Karpas-422 (cell line): ENCODE data around the gene CRB2. TPM values are rescaled to one million over a fixed set of nuclear protein-coding genes. Genes with fewer than 3 reads are reported as not detected.

Source experiments
- DNase-seq: peaks from one replicate; pipeline ENCODE4 v3.0.0-alpha.2; 2015
- H2AFZ ChIP-seq: fragments of 200-600 bp; sonication (generic); 2 replicates; pipeline ENCODE4 v1.6.1; 2014; ENCODE audit warnings: antibody characterized with exemption, low read length, mixed read lengths
- H3K27ac ChIP-seq: fragments of 200-600 bp; sonication (generic); 2 replicates; pipeline ENCODE4 v1.5.1; 2014; ENCODE audit warnings: mild to moderate bottlenecking, low read length, moderate library complexity
- H3K27me3 ChIP-seq: fragments of 200-600 bp; sonication (generic); 2 replicates; pipeline ENCODE4 v1.6.1; 2014; ENCODE audit warnings: low read length, mixed read lengths
- H3K36me3 ChIP-seq: fragments of 200-600 bp; sonication (generic); 2 replicates; pipeline ENCODE4 v1.6.1; 2014; ENCODE audit warnings: low read length, mixed read lengths; ENCODE audit not compliant: insufficient read depth
- H3K4me1 ChIP-seq: fragments of 200-600 bp; sonication (generic); 2 replicates; pipeline ENCODE4 v1.6.1; 2014; ENCODE audit warnings: mild to moderate bottlenecking, low read length, mixed read lengths
- H3K4me2 ChIP-seq: fragments of 200-600 bp; sonication (generic); 2 replicates; pipeline ENCODE4 v1.6.1; 2014; ENCODE audit warnings: low read length, low read depth, mild to moderate bottlenecking; ENCODE audit not compliant: poor library complexity, severe bottlenecking
- H3K4me3 ChIP-seq: fragments of 200-600 bp; sonication (generic); 2 replicates; pipeline ENCODE4 v1.5.1; 2014; ENCODE audit warnings: mild to moderate bottlenecking, antibody characterized with exemption, low read length, mixed read lengths
- H3K79me2 ChIP-seq: fragments of 200-600 bp; sonication (generic); 2 replicates; pipeline ENCODE4 v1.6.1; 2014; ENCODE audit warnings: mild to moderate bottlenecking, low read length, mixed read lengths
- H3K9ac ChIP-seq: fragments of 200-600 bp; sonication (generic); 2 replicates; pipeline ENCODE4 v1.6.0; 2014; ENCODE audit warnings: low read length
- H3K9me2 ChIP-seq: fragments of 200-600 bp; sonication (generic), shearing (Covaris generic); replicated peaks from 2 replicates; pipeline ENCODE4 v1.6.0; 2014; ENCODE audit warnings: mild to moderate bottlenecking, low read length, moderate library complexity; ENCODE audit not compliant: insufficient read depth
- H3K9me3 ChIP-seq: fragments of 300-700, 200-600 bp; sonication (generic); 2 replicates; pipeline ENCODE4 v1.6.1; 2014; ENCODE audit warnings: low read length, mixed read lengths
- H4K20me1 ChIP-seq: fragments of 200-600 bp; sonication (generic); 2 replicates; pipeline ENCODE4 v1.6.1; 2014; ENCODE audit warnings: mild to moderate bottlenecking, antibody characterized with exemption, low read length, low read depth; ENCODE audit not compliant: insufficient read depth
- total RNA-seq: library from RNA; depleted of rRNA; stranded (reverse); fragments of >200 nt; shearing (Covaris generic); gene quantifications from 2 replicates; pipeline ENCODE4 v1.2.3, GENCODE V29; 2014; ENCODE audit warnings: low replicate concordance

Gene CRB2
- total RNA-seq, 1 experiment from 2014 or later, result not detected

- no peaks in the 10 kb centered on the region for H3K27me3 ChIP-seq
- peaks cover 21% of the 10 kb centered on the region for H3K4me1 ChIP-seq
- no peaks in the 10 kb centered on the region for H3K9me3 ChIP-seq
- no peaks in the 10 kb centered on the region for H3K36me3 ChIP-seq
- no peak overlapping the region for H3K27ac ChIP-seq
- no peak overlapping the region for H3K9ac ChIP-seq
- no peak overlapping the region for H3K4me3 ChIP-seq
- H3K79me2 ChIP-seq, result no peaks in the 10 kb centered on the region
- no peaks in the 10 kb centered on the region for H3K9me2 ChIP-seq
- no peak overlapping the region for H2AFZ ChIP-seq
- DNase-seq, result no peak
- no peak overlapping the region for H3K4me2 ChIP-seq
- H4K20me1 ChIP-seq, result no peaks in the 10 kb centered on the region
These were observed 7.5 kb upstream of the CRB2 start for GRCh38 chr9:123348317-123348992.

- H2AFZ ChIP-seq, result no peak overlapping the region
- H3K4me2 ChIP-seq, result no peak overlapping the region
- H3K9ac ChIP-seq, result no peak overlapping the region
- H3K4me3 ChIP-seq, result no peak overlapping the region
- H3K27ac ChIP-seq, result no peak overlapping the region
- H3K36me3 ChIP-seq, result no peaks in the 10 kb centered on the region
- H3K27me3 ChIP-seq, result no peaks in the 10 kb centered on the region
- no peaks in the 10 kb centered on the region for H3K9me2 ChIP-seq
- H3K9me3 ChIP-seq, result no peaks in the 10 kb centered on the region
- no peaks in the 10 kb centered on the region for H3K79me2 ChIP-seq
- H4K20me1 ChIP-seq, result no peaks in the 10 kb centered on the region
- no peak for DNase-seq
- peaks cover 18% of the 10 kb centered on the region for H3K4me1 ChIP-seq
These were observed 7.0 kb upstream of the CRB2 start for GRCh38 chr9:123349033-123349432.

GRCh38 chr9:123349691-123350480 lies 6.1 kb upstream of the CRB2 start:
- H3K36me3 ChIP-seq, result no peaks in the 10 kb centered on the region
- no peak overlapping the region for H3K27ac ChIP-seq
- DNase-seq, result peak; percentile 92
- peaks cover 17% of the 10 kb centered on the region for H3K4me1 ChIP-seq
- no peak overlapping the region for H2AFZ ChIP-seq
- peak overlapping the region; percentile 56 for H3K4me2 ChIP-seq
- H3K79me2 ChIP-seq, result no peaks in the 10 kb centered on the region
- no peaks in the 10 kb centered on the region for H4K20me1 ChIP-seq
- H3K9me2 ChIP-seq, result no peaks in the 10 kb centered on the region
- H3K27me3 ChIP-seq, result no peaks in the 10 kb centered on the region
- H3K4me3 ChIP-seq, result peak overlapping the region; percentile 34; the same call in 1 of the 2 replicates
- H3K9me3 ChIP-seq, result no peaks in the 10 kb centered on the region
- 0 out of 2 replicates have a peak overlapping the region, but pooled peaks have one; percentile 35 for H3K9ac ChIP-seq

- no peak overlapping the region for H3K4me3 ChIP-seq
- H2AFZ ChIP-seq, result no peak overlapping the region
- no peaks in the 10 kb centered on the region for H4K20me1 ChIP-seq
- H3K79me2 ChIP-seq, result no peaks in the 10 kb centered on the region
- DNase-seq, result no peak
- no peak overlapping the region for H3K27ac ChIP-seq
- H3K9me2 ChIP-seq, result no peaks in the 10 kb centered on the region
- H3K36me3 ChIP-seq, result no peaks in the 10 kb centered on the region
- peaks cover 17% of the 10 kb centered on the region for H3K4me1 ChIP-seq
- no peak overlapping the region for H3K4me2 ChIP-seq
- H3K9me3 ChIP-seq, result no peaks in the 10 kb centered on the region
- no peak overlapping the region for H3K9ac ChIP-seq
- H3K27me3 ChIP-seq, result no peaks in the 10 kb centered on the region
These were observed 5.2 kb upstream of the CRB2 start for GRCh38 chr9:123350590-123351310.

- Histone ChIP-seq H3K4me2 (no peak overlapping the region), H3K9me3 (no peaks in the 10 kb centered on the region), H2AFZ (no peak overlapping the region), H3K9ac (no peak overlapping the region), H3K27me3 (no peaks in the 10 kb centered on the region), H4K20me1 (no peaks in the 10 kb centered on the region), H3K36me3 (no peaks in the 10 kb centered on the region), H3K4me3 (no peak overlapping the region), H3K79me2 (no peaks in the 10 kb centered on the region), H3K27ac (no peak overlapping the region), H3K9me2 (no peaks in the 10 kb centered on the region), H3K4me1 (peaks cover 17% of the 10 kb centered on the region)
- no peak for DNase-seq
These were observed 3.0 kb upstream of the CRB2 start for GRCh38 chr9:123353041-123353440.

GRCh38 chr9:123353984-123354591 lies 1.9 kb upstream of the CRB2 start:
- Histone ChIP-seq H3K4me3 (no peak overlapping the region), H3K27me3 (no peaks in the 10 kb centered on the region), H4K20me1 (no peaks in the 10 kb centered on the region), H3K79me2 (no peaks in the 10 kb centered on the region), H3K36me3 (no peaks in the 10 kb centered on the region), H3K4me2 (peak overlapping the region; percentile 41), H3K9me3 (no peaks in the 10 kb centered on the region), H3K27ac (no peak overlapping the region), H3K9ac (no peak overlapping the region), H3K9me2 (no peaks in the 10 kb centered on the region), H2AFZ (no peak overlapping the region), H3K4me1 (peaks cover 17% of the 10 kb centered on the region)
- peak; percentile 87 for DNase-seq

- H3K4me2 ChIP-seq, result no peak overlapping the region
These were observed 1.0 kb upstream of the CRB2 start for GRCh38 chr9:123354806-123355508.

More at GRCh38 chr9:123354806-123355508, 1.0 kb upstream of the CRB2 start:
- Histone ChIP-seq H3K9ac (no peak overlapping the region), H3K36me3 (no peaks in the 10 kb centered on the region), H3K79me2 (no peaks in the 10 kb centered on the region), H3K4me3 (no peak overlapping the region), H3K9me2 (no peaks in the 10 kb centered on the region), H3K4me1 (peaks cover 18% of the 10 kb centered on the region), H3K9me3 (no peaks in the 10 kb centered on the region), H3K27ac (no peak overlapping the region), H3K27me3 (no peaks in the 10 kb centered on the region), H2AFZ (no peak overlapping the region), H4K20me1 (no peaks in the 10 kb centered on the region)
- no peak for DNase-seq
